Measurements from ENCODE around the gene HCN3. TPM values are rescaled to one million over a fixed set of nuclear protein-coding genes. Genes with fewer than 3 reads are reported as not detected.
A peak's percentile ranks its signal among the peaks of the same experiment; 100 is the strongest.

Gene HCN3
- total and polyA plus RNA-seq, 2 of the 13 experiments (the other 11 are each of a cell fraction or from before 2014, with no cell fraction given): 2.4 to 10.2 TPM

- FAIRE-seq: no peak
- no peak overlapping the region for H3K27ac ChIP-seq (ENCODE audit: extremely low read length, insufficient read depth, low read length)
- H2AFZ ChIP-seq (ENCODE audit: low read length): no peak overlapping the region
- no peaks in the 10 kb centered on the region for H4K20me1 ChIP-seq (ENCODE audit: insufficient read depth, low read length)
- in situ Hi-C loops (cut with HindIII; ENCODE audit: extremely low pct_ligation_motif_present, low pct_unique_long_range_greater_than_20kb): no loop called here
- peaks cover 25 to 57% of the 10 kb centered on the region in 2 experiments for H3K36me3 ChIP-seq (replicated peaks in 1 of 2; ENCODE audit: control insufficient read depth in 1 of 2, insufficient read depth in 2 of 2, low read length in 2 of 2)
- no peaks in the 10 kb centered on the region for H3K9me3 ChIP-seq (ENCODE audit: low read length)
- POLR2A ChIA-PET: interaction anchor here (1.1 to 4.8 kb wide), 3 partner anchors 9 to 38 kb away, joined by 3 to 69 read pairs (median 4); partner anchors contain the start of genes CLK2 and PKLR
- no peaks in the 10 kb centered on the region; a peak in 1 of 5 replicates for H3K27me3 ChIP-seq (ENCODE audit: control insufficient read depth in 1 of 2, insufficient read depth in 2 of 2, low read length in 2 of 2)
- ATAC-seq: no peak
- DNase-seq (ENCODE audit: low spot score): no peak
- H3K4me1 ChIP-seq (ENCODE audit: insufficient read depth, low read length): peaks cover 15% of the 10 kb centered on the region
- CTCF ChIA-PET (ENCODE audit: low intra/inter-chr PET ratio, low total read pairs): no interaction called here
- peaks cover 15% of the 10 kb centered on the region for H3K79me2 ChIP-seq (ENCODE audit: insufficient read depth, low read length)
- no TSS peak for BruUV-seq (replicated peaks)
- no peak overlapping the region for H3K4me2 ChIP-seq (ENCODE audit: low read depth, low read length)
- no peak overlapping the region for H3K9ac ChIP-seq (ENCODE audit: insufficient read depth, low read depth, low read length)
- 97% methylated on average over 9 of the region's 11 CpGs for WGBS (ENCODE audit: low lambda C conversion rate)
- no peak overlapping the region for H3K4me3 ChIP-seq (replicated peaks in 1 of 3; ENCODE audit: insufficient read depth in 1 of 3, low read depth in 2 of 3, low read length in 3 of 3)
- intact Hi-C loops (cut with micrococcal nuclease; ENCODE audit: unreplicated experiment): no loop called here
- TF ChIP-seq POLR2AphosphoS2 (IDR thresholded peaks at IDR 0.05; ENCODE audit: low read depth, low read length) (no peak), RBFOX2 (IDR thresholded peaks at IDR 0.05; ENCODE audit: low read depth, low read length) (peak; percentile 41; the same call in 1 of the 2 replicates)
Observed at GRCh38 chr1:155263067-155263466, 14.2 kb upstream of the HCN3 start.

- peaks cover 32 to 74% of the 10 kb centered on the region in 2 experiments for H3K36me3 ChIP-seq (replicated peaks in 1 of 2; ENCODE audit: control insufficient read depth in 1 of 2, insufficient read depth in 2 of 2, low read length in 2 of 2)
- H3K9me3 ChIP-seq (ENCODE audit: low read length): no peaks in the 10 kb centered on the region
- peaks cover 12% of the 10 kb centered on the region for H3K4me1 ChIP-seq (ENCODE audit: insufficient read depth, low read length)
- no peak for FAIRE-seq
- H3K4me3 ChIP-seq (replicated peaks in 1 of 3; ENCODE audit: insufficient read depth in 1 of 3, low read depth in 2 of 3, low read length in 3 of 3): no peak overlapping the region
- BruUV-seq (replicated peaks): no TSS peak
- 92% methylated on average over 6 of the region's 6 CpGs for WGBS (ENCODE audit: low lambda C conversion rate)
- H3K4me2 ChIP-seq (ENCODE audit: low read depth, low read length): no peak overlapping the region
- no peak for DNase-seq (ENCODE audit: low spot score)
- no peak for ATAC-seq
- in situ Hi-C loops (cut with HindIII; ENCODE audit: extremely low pct_ligation_motif_present, low pct_unique_long_range_greater_than_20kb): no loop called here
- H3K79me2 ChIP-seq (ENCODE audit: insufficient read depth, low read length): peaks cover 18% of the 10 kb centered on the region
- intact Hi-C loops (cut with micrococcal nuclease; ENCODE audit: unreplicated experiment): no loop called here
- H3K27me3 ChIP-seq (ENCODE audit: control insufficient read depth in 1 of 2, insufficient read depth in 2 of 2, low read length in 2 of 2): no peaks in the 10 kb centered on the region; a peak in 1 of 5 replicates
- TF ChIP-seq MLXIP (CRISPR knock-in tag; IDR thresholded peaks at IDR 0.05; ENCODE audit: borderline replicate concordance) (no peak), NR3C1 (CRISPR knock-in tag; IDR thresholded peaks at IDR 0.05) (no peak), ZNF569 (CRISPR knock-in tag; IDR thresholded peaks at IDR 0.05; ENCODE audit: borderline replicate concordance) (no peak), RFX3 (CRISPR knock-in tag; IDR thresholded peaks at IDR 0.05) (no peak)
- CTCF ChIA-PET (ENCODE audit: low intra/inter-chr PET ratio, low total read pairs): no interaction called here
- POLR2A ChIA-PET: interaction anchor here (1.3 to 4.7 kb wide), 3 partner anchors 10 to 58 kb away, joined by 3 to 14 read pairs (median 10); partner anchors contain the start of gene HCN3
- H3K9ac ChIP-seq (ENCODE audit: insufficient read depth, low read depth, low read length): no peak overlapping the region
- H4K20me1 ChIP-seq (ENCODE audit: insufficient read depth, low read length): no peaks in the 10 kb centered on the region
- H2AFZ ChIP-seq (ENCODE audit: low read length): no peak overlapping the region
- no peak overlapping the region for H3K27ac ChIP-seq (ENCODE audit: extremely low read length, insufficient read depth, low read length)
Observed at GRCh38 chr1:155266553-155266952, 10.7 kb upstream of the HCN3 start.
